HepG2 (cell line): ENCODE results near the gene CCSER1. TPM values are rescaled to one million over a fixed set of nuclear protein-coding genes. Genes with fewer than 3 reads are reported as not detected.

Experiments
- ATAC-seq: fragments of 200-7000 bp; cut with Tn5 transposase; 3 replicates; pipeline ENCODE4 v1.9.1; 2020; ENCODE audit warnings: mild to moderate bottlenecking, moderate library complexity
- BruUV-seq: library from RNA; stranded (reverse); fragments of 400-500 nt; replicated peaks from 2 replicates; lab custom pipeline; 2021; lab: Mats Ljungman, UMichigan
- CTCF ChIA-PET: fragments of 300-600 bp; formaldehyde crosslinking; extraction: SDS; loops from one replicate; lab custom pipeline; 2021; ENCODE audit warnings: low total read pairs, inconsistent platforms, low intra/inter-chr PET ratio; lab: Yijun Ruan, JAX
- POLR2A ChIA-PET: fragments of 350-600 bp; sonication (Branson Sonifier 250); formaldehyde crosslinking; loops from one replicate; lab custom pipeline; 2020; ENCODE audit warnings: antibody characterized with exemption, inconsistent platforms; lab: Yijun Ruan, JAX
- DNase-seq: peaks from one replicate; pipeline ENCODE4 v3.0.0-alpha.2; 2015; ENCODE audit warnings: low spot score
- FAIRE-seq: peaks from 3 replicates; lab custom pipeline; 2011; peaks lifted over from hg19 to GRCh38; lab: Jason Lieb, UNC
- H2AFZ ChIP-seq: one replicate; pipeline ENCODE4 v1.6.1; 2011; ENCODE audit warnings: low read length, inconsistent platforms
- H3K27ac ChIP-seq: fragments of 300-600 bp; 3 replicates; pipeline ENCODE4 v1.8.0; 2011; ENCODE audit warnings: mixed run types, mild to moderate bottlenecking, mixed read lengths, low read length, inconsistent platforms; ENCODE audit not compliant: insufficient read depth; ENCODE audit errors: extremely low read length
- H3K27me3 ChIP-seq, 2 experiments: fragments of 200-600 bp in 1 of 2; 2 replicates in 1 of 2; 3 replicates in 1 of 2; pipeline versions ENCODE4 v1.6.0 to v1.8.0; 2011; ENCODE audit warnings: low read length in 2 of 2, mild to moderate bottlenecking in 2 of 2, moderate library complexity in 2 of 2, inconsistent platforms in 1 of 2; ENCODE audit not compliant: insufficient read depth in 2 of 2, control insufficient read depth in 1 of 2
- H3K36me3 ChIP-seq, 2 experiments: fragments of 200-600 bp in 1 of 2; replicated peaks in 1 of 2; 2 replicates in 1 of 2; 3 replicates in 1 of 2; pipeline versions ENCODE4 v1.5.1 to v1.8.0; 2011; ENCODE audit warnings: low read length in 2 of 2, inconsistent platforms in 1 of 2; ENCODE audit not compliant: insufficient read depth in 2 of 2, control insufficient read depth in 1 of 2
- H3K4me1 ChIP-seq: 2 replicates; pipeline ENCODE4 v1.5.1; 2012; ENCODE audit warnings: low read length, inconsistent platforms; ENCODE audit not compliant: insufficient read depth
- H3K4me2 ChIP-seq: 2 replicates; pipeline ENCODE4 v1.6.0; 2011; ENCODE audit warnings: low read depth, low read length, inconsistent platforms
- H3K4me3 ChIP-seq, 3 experiments: fragments of 200-600 bp in 1 of 3; sonication (generic), shearing (Covaris generic) in 1 of 3; replicated peaks in 1 of 3; 2 replicates each; pipeline ENCODE4 v1.5.1; 2011 to 2016; ENCODE audit warnings: low read length in 3 of 3, inconsistent platforms in 2 of 3, low read depth in 2 of 3, mild to moderate bottlenecking in 2 of 3, control low read depth in 1 of 3, mixed read lengths in 1 of 3; ENCODE audit not compliant: insufficient read depth in 1 of 3
- H3K79me2 ChIP-seq: one replicate; pipeline ENCODE4 v1.6.1; 2011; ENCODE audit warnings: low read length, inconsistent platforms; ENCODE audit not compliant: insufficient read depth
- H3K9ac ChIP-seq: 2 replicates; pipeline ENCODE4 v1.6.0; 2011; ENCODE audit warnings: mild to moderate bottlenecking, low read depth, low read length, inconsistent platforms; ENCODE audit not compliant: insufficient read depth
- H3K9me3 ChIP-seq: 2 replicates; pipeline ENCODE4 v1.5.1; 2012; ENCODE audit warnings: mild to moderate bottlenecking, low read length
- H4K20me1 ChIP-seq: 2 replicates; pipeline ENCODE4 v1.6.0; 2011; ENCODE audit warnings: inconsistent platforms, mild to moderate bottlenecking, low read length, moderate library complexity; ENCODE audit not compliant: insufficient read depth
- FOXO1 ChIP-seq: sonication (generic); formaldehyde crosslinking; IDR thresholded peaks from 2 replicates; pipeline ENCODE4 v1.4.0; 2020; ENCODE audit warnings: missing genetic modification reagents
- MTF2 ChIP-seq: sonication (generic); formaldehyde crosslinking; IDR thresholded peaks from 2 replicates; pipeline ENCODE4 v1.5.0; 2020; ENCODE audit warnings: missing genetic modification reagents, borderline replicate concordance
- SOX5 ChIP-seq: IDR thresholded peaks from 2 replicates; pipeline ENCODE4 v1.6.1; 2016; ENCODE audit warnings: borderline replicate concordance
- ZNF33A ChIP-seq: sonication (generic); formaldehyde crosslinking; IDR thresholded peaks from 2 replicates; pipeline ENCODE4 v1.5.1; 2020; ENCODE audit warnings: missing genetic modification reagents, mild to moderate bottlenecking, moderate library complexity, borderline replicate concordance
- ZNF749 ChIP-seq: sonication (generic); formaldehyde crosslinking; IDR thresholded peaks from 2 replicates; pipeline ENCODE4 v1.8.0; 2022; ENCODE audit warnings: mild to moderate bottlenecking, missing genetic modification reagents, moderate library complexity, borderline replicate concordance
- WGBS: methylation state at CpG from one replicate; pipeline ENCODE4 v1.1.6; 2017; ENCODE audit warnings: low lambda C conversion rate; 5-methylcytosine and 5-hydroxymethylcytosine counted together
- in situ Hi-C: cut with HindIII; loops from 2 replicates; pipeline ENCODE4 v1.10.0; 2017; ENCODE audit warnings: low pct_unique_long_range_greater_than_20kb; ENCODE audit not compliant: extremely low pct_ligation_motif_present
- intact Hi-C: fragments of 100-400 bp; cut with micrococcal nuclease; formaldehyde crosslinking; loops from one replicate; pipeline ENCODE4 v1.10.0; 2022; ENCODE audit not compliant: unreplicated experiment
- polyA plus RNA-seq, 8 experiments: library from polyadenylated mRNA; depleted of rRNA in 3 of 8; stranded (reverse) in 7 of 8; unstranded in 1 of 8; fragments of >200 nt; fragmentation: Illumina TruSeq in 4 of 8; extraction: Trizol in 4 of 8; gene quantifications; 2 replicates each; pipeline versions ENCODE4 v1.2.1 to v1.2.3, GENCODE V29; 2011 to 2016; ENCODE audit warnings: low read depth in 4 of 8, missing spikeins in 1 of 8, mixed read lengths in 1 of 8; ENCODE audit not compliant: insufficient read depth in 1 of 8
- total RNA-seq, 5 experiments: library from RNA; depleted of rRNA; stranded (reverse); fragments of >200 nt; fragmentation: Illumina TruSeq; extraction: Trizol; gene quantifications; 2 replicates each; pipeline ENCODE4 v1.2.3, GENCODE V29; 2016; ENCODE audit warnings: low read depth in 1 of 5
- TF ChIP-seq, protein P1 (sequence below): sonication (generic); formaldehyde crosslinking; IDR thresholded peaks from 2 replicates; pipeline ENCODE4 v1.5.0; 2020; ENCODE audit warnings: mild to moderate bottlenecking, missing genetic modification reagents, borderline replicate concordance

The CCSER1 gene
- total and polyA plus RNA-seq, 2 of the 13 experiments (the other 11 are each of a cell fraction or from before 2014, with no cell fraction given), result not detected

DNA sequence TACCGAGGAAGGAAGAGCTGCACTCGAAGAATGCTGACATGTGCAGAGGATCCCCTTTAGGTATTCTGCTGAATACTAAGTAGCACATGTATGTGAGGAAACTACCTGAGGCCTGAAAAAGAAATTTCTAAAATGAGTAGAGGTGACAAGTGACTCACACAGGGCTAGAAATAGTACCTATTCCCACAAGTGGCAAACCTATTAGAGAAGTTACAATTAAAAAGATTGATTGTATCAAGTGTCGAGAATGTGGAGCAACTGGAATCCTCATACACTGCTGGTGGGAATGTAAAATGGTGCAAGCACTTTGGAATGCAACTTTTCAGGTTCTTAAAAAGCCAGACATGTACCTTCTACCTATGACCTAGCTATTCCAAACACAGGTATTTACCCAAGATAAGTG, 47.4 kb downstream of the CCSER1 start:
- Histone ChIP-seq H3K4me2 (no peak overlapping the region), H3K9ac (no peak overlapping the region), H3K36me3 (no peaks in the 10 kb centered on the region), H3K27ac (no peak overlapping the region), H3K4me1 (no peaks in the 10 kb centered on the region), H3K4me3 (no peak overlapping the region), H3K9me3 (no peaks in the 10 kb centered on the region), H3K27me3 (no peaks in the 10 kb centered on the region), H3K79me2 (no peaks in the 10 kb centered on the region), H2AFZ (no peak overlapping the region), H4K20me1 (no peaks in the 10 kb centered on the region)
- TF ChIP-seq, protein P1, sequence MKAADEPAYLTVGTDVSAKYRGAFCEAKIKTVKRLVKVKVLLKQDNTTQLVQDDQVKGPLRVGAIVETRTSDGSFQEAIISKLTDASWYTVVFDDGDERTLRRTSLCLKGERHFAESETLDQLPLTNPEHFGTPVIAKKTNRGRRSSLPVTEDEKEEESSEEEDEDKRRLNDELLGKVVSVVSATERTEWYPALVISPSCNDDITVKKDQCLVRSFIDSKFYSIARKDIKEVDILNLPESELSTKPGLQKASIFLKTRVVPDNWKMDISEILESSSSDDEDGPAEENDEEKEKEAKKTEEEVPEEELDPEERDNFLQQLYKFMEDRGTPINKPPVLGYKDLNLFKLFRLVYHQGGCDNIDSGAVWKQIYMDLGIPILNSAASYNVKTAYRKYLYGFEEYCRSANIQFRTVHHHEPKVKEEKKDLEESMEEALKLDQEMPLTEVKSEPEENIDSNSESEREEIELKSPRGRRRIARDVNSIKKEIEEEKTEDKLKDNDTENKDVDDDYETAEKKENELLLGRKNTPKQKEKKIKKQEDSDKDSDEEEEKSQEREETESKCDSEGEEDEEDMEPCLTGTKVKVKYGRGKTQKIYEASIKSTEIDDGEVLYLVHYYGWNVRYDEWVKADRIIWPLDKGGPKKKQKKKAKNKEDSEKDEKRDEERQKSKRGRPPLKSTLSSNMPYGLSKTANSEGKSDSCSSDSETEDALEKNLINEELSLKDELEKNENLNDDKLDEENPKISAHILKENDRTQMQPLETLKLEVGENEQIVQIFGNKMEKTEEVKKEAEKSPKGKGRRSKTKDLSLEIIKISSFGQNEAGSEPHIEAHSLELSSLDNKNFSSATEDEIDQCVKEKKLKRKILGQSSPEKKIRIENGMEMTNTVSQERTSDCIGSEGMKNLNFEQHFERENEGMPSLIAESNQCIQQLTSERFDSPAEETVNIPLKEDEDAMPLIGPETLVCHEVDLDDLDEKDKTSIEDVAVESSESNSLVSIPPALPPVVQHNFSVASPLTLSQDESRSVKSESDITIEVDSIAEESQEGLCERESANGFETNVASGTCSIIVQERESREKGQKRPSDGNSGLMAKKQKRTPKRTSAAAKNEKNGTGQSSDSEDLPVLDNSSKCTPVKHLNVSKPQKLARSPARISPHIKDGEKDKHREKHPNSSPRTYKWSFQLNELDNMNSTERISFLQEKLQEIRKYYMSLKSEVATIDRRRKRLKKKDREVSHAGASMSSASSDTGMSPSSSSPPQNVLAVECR, result no peak
- no peak for TF ChIP-seq MTF2
- no peak for TF ChIP-seq ZNF33A (CRISPR knock-in tag)
- TF ChIP-seq ZNF749, result no peak
- TF ChIP-seq FOXO1, result no peak
- no peak for TF ChIP-seq SOX5 (CRISPR knock-in tag)
- ChIA-PET CTCF (no interaction called here), POLR2A (no interaction called here)
- no peak for DNase-seq
- intact Hi-C loops (no loop called here), in situ Hi-C loops (no loop called here)
- FAIRE-seq, result no peak
- no TSS peak for BruUV-seq
- WGBS, result 3% methylated on average over 3 of the region's 3 CpGs
- ATAC-seq, result no peak
